ENCODE results near the gene CARMIL3.
"Not testable (repeated sequence)": the region's sequence is repeated elsewhere in the genome, so short reads cannot be mapped to it uniquely, and the experiment has no call there.

- TF ChIP-seq CTCF, POLR2A (IDR thresholded peaks at IDR 0.05): not testable (repeated sequence)
Measured at GRCh38 chr14:24015745-24016144, 36.1 kb upstream of the CARMIL3 start.
